K562 (cell line): ENCODE results near the gene MEAF6. TPM values are rescaled to one million over a fixed set of nuclear protein-coding genes. Genes with fewer than 3 reads are reported as not detected.
"Not testable (repeated sequence)": the region's sequence is repeated elsewhere in the genome, so short reads cannot be mapped to it uniquely, and the experiment has no call there.

ENCODE experiments used
- ATAC-seq: fragments of 200-7000 bp; cut with Tn5 transposase; 3 replicates; pipeline ENCODE4 v1.9.1; 2020; ENCODE audit warnings: moderate library complexity
- BruUV-seq: library from RNA; stranded (reverse); fragments of 400-500 nt; replicated peaks from 2 replicates; lab custom pipeline; 2021; lab: Mats Ljungman, UMichigan
- CTCF ChIA-PET: fragments of 300-600 bp; formaldehyde crosslinking; extraction: SDS; loops from one replicate; lab custom pipeline; 2021; ENCODE audit warnings: low intra/inter-chr PET ratio; lab: Yijun Ruan, JAX
- POLR2A ChIA-PET: fragments of 300-600, 350-650 bp; sonication (Branson Sonifier 250); formaldehyde crosslinking; extraction: SDS; loops from one replicate; lab custom pipeline; 2021; ENCODE audit warnings: antibody characterized with exemption, inconsistent platforms; lab: Yijun Ruan, JAX
- DNase-seq, 4 experiments: peaks; one replicate each; pipeline versions ENCODE4 v3.0.0 to v3.0.0-alpha.2; 2011 to 2018; ENCODE audit warnings: low spot score in 3 of 4, mixed read lengths in 3 of 4; ENCODE audit errors: extremely low read depth in 1 of 4
- FAIRE-seq: peaks from 2 replicates; lab custom pipeline; 2011; peaks lifted over from hg19 to GRCh38; lab: Jason Lieb, UNC
- H2AFZ ChIP-seq: 2 replicates; pipeline ENCODE4 v1.6.0; 2011; ENCODE audit warnings: low read depth, low read length, control low read depth, inconsistent platforms
- H3K27ac ChIP-seq: fragments of 200-600 bp; 3 replicates; pipeline ENCODE4 v1.8.0; 2011; ENCODE audit warnings: low read depth, mild to moderate bottlenecking, control low read depth, inconsistent platforms, low read length, moderate library complexity, mixed read lengths; ENCODE audit errors: extremely low read depth
- H3K27me3 ChIP-seq, 2 experiments: fragments of 300-600 bp in 1 of 2; 2 replicates in 1 of 2; 3 replicates in 1 of 2; pipeline versions ENCODE4 v1.6.0 to v1.8.0; 2011; ENCODE audit warnings: inconsistent platforms in 2 of 2, low read length in 2 of 2, mild to moderate bottlenecking in 1 of 2, mixed read lengths in 1 of 2, moderate library complexity in 1 of 2; ENCODE audit not compliant: control insufficient read depth in 2 of 2, insufficient read depth in 2 of 2
- H3K36me3 ChIP-seq: fragments of 300-600 bp; 3 replicates; pipeline ENCODE4 v1.8.0; 2011; ENCODE audit warnings: mild to moderate bottlenecking, low read length, inconsistent platforms; ENCODE audit not compliant: control insufficient read depth, insufficient read depth
- H3K4me1 ChIP-seq, 2 experiments: fragments of 200-600 bp in 1 of 2; replicated peaks in 1 of 2; 2 replicates in 1 of 2; 3 replicates in 1 of 2; pipeline versions ENCODE4 v1.5.1 to v1.8.0; 2011; ENCODE audit warnings: inconsistent platforms in 2 of 2, low read length in 2 of 2, mild to moderate bottlenecking in 1 of 2, mixed read lengths in 1 of 2, moderate library complexity in 1 of 2; ENCODE audit not compliant: control insufficient read depth in 2 of 2, insufficient read depth in 2 of 2
- H3K4me2 ChIP-seq: 2 replicates; pipeline ENCODE4 v1.6.1; 2011; ENCODE audit warnings: low read length, control low read depth, inconsistent platforms, mixed read lengths; ENCODE audit not compliant: insufficient read depth
- H3K4me3 ChIP-seq: fragments of 200-600 bp; sonication (generic), shearing (Covaris generic); 2 replicates; pipeline ENCODE4 v1.5.1; 2016; ENCODE audit warnings: control low read depth, inconsistent platforms
- H3K79me2 ChIP-seq: fragments of 200-600 bp; 3 replicates; pipeline ENCODE4 v1.8.0; 2011; ENCODE audit warnings: low read length, inconsistent platforms; ENCODE audit not compliant: control insufficient read depth, insufficient read depth
- H3K9ac ChIP-seq, 2 experiments: 2 replicates each; pipeline versions ENCODE4 v1.6.0 to v1.6.1; 2011; ENCODE audit warnings: low read depth in 2 of 2, low read length in 2 of 2, control low read depth in 1 of 2, inconsistent platforms in 1 of 2, mild to moderate bottlenecking in 1 of 2, mixed read lengths in 1 of 2; ENCODE audit not compliant: insufficient read depth in 1 of 2
- H3K9me1 ChIP-seq: one replicate; pipeline ENCODE4 v1.6.0; 2011; ENCODE audit warnings: inconsistent platforms, mild to moderate bottlenecking, low read length, moderate library complexity; ENCODE audit not compliant: control insufficient read depth, insufficient read depth
- H3K9me3 ChIP-seq: replicated peaks from 2 replicates; pipeline ENCODE4 v1.5.1; 2011; ENCODE audit warnings: low read depth, low read length, inconsistent platforms; ENCODE audit not compliant: control insufficient read depth, insufficient read depth
- H4K20me1 ChIP-seq: replicated peaks from 2 replicates; pipeline ENCODE4 v1.6.1; 2011; ENCODE audit warnings: low read length, inconsistent platforms, mixed read lengths; ENCODE audit not compliant: control insufficient read depth, insufficient read depth
- BCOR ChIP-seq: fragments of 450-650 bp; IDR thresholded peaks from 2 replicates; pipeline ENCODE4 v1.6.1; 2016
- ZNF121 ChIP-seq: sonication (generic); formaldehyde crosslinking; conservative IDR thresholded peaks from 2 replicates; pipeline ENCODE4 v1.8.0; 2022; ENCODE audit warnings: missing genetic modification reagents
- ZNF384 ChIP-seq: IDR thresholded peaks from 2 replicates; pipeline ENCODE4 v1.6.1; 2012; ENCODE audit warnings: low read depth, low read length, improper control_type of control experiment
- WGBS: fragments of 100-300 bp; shearing (Covaris generic); methylation state at CpG from one replicate; pipeline ENCODE4 v1.1.6; 2016; ENCODE audit warnings: low coverage, mixed read lengths; ENCODE audit not compliant: insufficient coverage; ENCODE audit errors: missing lambda C conversion rate; 5-methylcytosine and 5-hydroxymethylcytosine counted together
- in situ Hi-C: fragments of 300-500 bp; cut with MboI; formaldehyde crosslinking; loops from 4 replicates; pipeline ENCODE4 v1.15.0; 2018; ENCODE audit warnings: inconsistent platforms, mixed read lengths
- intact Hi-C: fragments of 100-400 bp; cut with micrococcal nuclease; formaldehyde crosslinking; loops from 2 replicates; pipeline ENCODE4 v1.14.2; 2022
- polyA plus RNA-seq, 8 experiments: library from polyadenylated mRNA; depleted of rRNA in 4 of 8; stranded (reverse) in 5 of 8; unstranded in 3 of 8; fragments of >200 nt; fragmentation: Nextera tagmentation in 2 of 8; fragmentation: Illumina TruSeq in 1 of 8; extraction: Ambion mirVana in 2 of 8; extraction: Trizol in 1 of 8; gene quantifications; 2 replicates each; pipeline versions ENCODE4 v1.2.1 to v1.2.3, GENCODE V29; 2011 to 2014; ENCODE audit warnings: inconsistent platforms in 1 of 8, missing spikeins in 1 of 8
- total RNA-seq, 7 experiments: library from RNA; depleted of rRNA in 6 of 7; stranded (reverse); fragments of >200 nt in 6 of 7; fragmentation: Illumina TruSeq in 2 of 7; extraction: Trizol in 2 of 7; gene quantifications; 2 replicates each; pipeline versions ENCODE4 v1.2.1 to v1.2.3, GENCODE V29; 2011 to 2021; ENCODE audit warnings: low replicate concordance in 1 of 7
- TF ChIP-seq, protein P1 (sequence below): fragments of 450-650 bp; IDR thresholded peaks from 2 replicates; pipeline ENCODE4 v1.6.1; 2018; ENCODE audit not compliant: partially characterized antibody

Gene MEAF6
- total and polyA plus RNA-seq, 9 of the 15 experiments (the other 6 are each of a cell fraction or from before 2014, with no cell fraction given) = 55.0 to 151 (median 92.3) TPM

GRCh38 chr1:37532418-37533156 lies 18.0 kb upstream of the MEAF6 start:
- H3K4me3 ChIP-seq, BruUV-seq, H3K9me3 ChIP-seq, DNase-seq, H3K9ac ChIP-seq, intact Hi-C loops, FAIRE-seq, H3K9me1 ChIP-seq, H3K27me3 ChIP-seq, in situ Hi-C loops, H3K27ac ChIP-seq, H3K4me1 ChIP-seq, H4K20me1 ChIP-seq, CTCF ChIA-PET, H3K4me2 ChIP-seq, H3K79me2 ChIP-seq, H2AFZ ChIP-seq: not testable (repeated sequence)
- POLR2A ChIA-PET = interaction anchor here (0.7 to 1.2 kb wide), 3 partner anchors 11 to 18 kb away, joined by 3 to 4 read pairs (median 4); no protein-coding TSS in a partner anchor
- TF ChIP-seq ZNF384 (peak; percentile 78), ZNF121 (0 out of 2 replicates have a peak, but pooled peaks have one; percentile 9), BCOR (peak; percentile 28; the same call in 1 of the 2 replicates)
- TF ChIP-seq, protein P1, sequence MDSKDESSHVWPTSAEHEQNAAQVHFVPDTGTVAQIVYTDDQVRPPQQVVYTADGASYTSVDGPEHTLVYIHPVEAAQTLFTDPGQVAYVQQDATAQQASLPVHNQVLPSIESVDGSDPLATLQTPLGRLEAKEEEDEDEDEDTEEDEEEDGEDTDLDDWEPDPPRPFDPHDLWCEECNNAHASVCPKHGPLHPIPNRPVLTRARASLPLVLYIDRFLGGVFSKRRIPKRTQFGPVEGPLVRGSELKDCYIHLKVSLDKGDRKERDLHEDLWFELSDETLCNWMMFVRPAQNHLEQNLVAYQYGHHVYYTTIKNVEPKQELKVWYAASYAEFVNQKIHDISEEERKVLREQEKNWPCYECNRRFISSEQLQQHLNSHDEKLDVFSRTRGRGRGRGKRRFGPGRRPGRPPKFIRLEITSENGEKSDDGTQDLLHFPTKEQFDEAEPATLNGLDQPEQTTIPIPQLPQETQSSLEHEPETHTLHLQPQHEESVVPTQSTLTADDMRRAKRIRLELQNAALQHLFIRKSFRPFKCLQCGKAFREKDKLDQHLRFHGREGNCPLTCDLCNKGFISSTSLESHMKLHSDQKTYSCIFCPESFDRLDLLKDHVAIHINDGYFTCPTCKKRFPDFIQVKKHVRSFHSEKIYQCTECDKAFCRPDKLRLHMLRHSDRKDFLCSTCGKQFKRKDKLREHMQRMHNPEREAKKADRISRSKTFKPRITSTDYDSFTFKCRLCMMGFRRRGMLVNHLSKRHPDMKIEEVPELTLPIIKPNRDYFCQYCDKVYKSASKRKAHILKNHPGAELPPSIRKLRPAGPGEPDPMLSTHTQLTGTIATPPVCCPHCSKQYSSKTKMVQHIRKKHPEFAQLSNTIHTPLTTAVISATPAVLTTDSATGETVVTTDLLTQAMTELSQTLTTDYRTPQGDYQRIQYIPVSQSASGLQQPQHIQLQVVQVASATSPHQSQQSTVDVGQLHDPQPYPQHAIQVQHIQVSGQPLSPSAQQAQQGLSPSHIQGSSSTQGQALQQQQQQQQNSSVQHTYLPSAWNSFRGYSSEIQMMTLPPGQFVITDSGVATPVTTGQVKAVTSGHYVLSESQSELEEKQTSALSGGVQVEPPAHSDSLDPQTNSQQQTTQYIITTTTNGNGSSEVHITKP = peak; percentile 72
- peak; percentile 57 for ATAC-seq
- peaks cover 27% of the 10 kb centered on the region for H3K36me3 ChIP-seq
- WGBS = 63% methylated on average over 4 of the region's 4 CpGs
